COLO668 (cell line): ENCODE data around the gene NRP2.

Experiments
- DNase-seq: peaks from one replicate; lab custom pipeline; 2025; ENCODE audit not compliant: unreplicated experiment; lab: John Stamatoyannopoulos, UW

Gene NRP2

GRCh38 chr2:205752296-205752820, 70.1 kb downstream of the NRP2 start:
- DNase-seq, result no peak

- DNase-seq, result no peak
Observed at GRCh38 chr2:205752924-205753323, 70.6 kb downstream of the NRP2 start.

GRCh38 chr2:205754285-205754923, 72.1 kb downstream of the NRP2 start:
- DNase-seq, result no peak

GRCh38 chr2:205754924-205755321, 72.6 kb downstream of the NRP2 start:
- DNase-seq, result no peak

- no peak for DNase-seq
Observed at GRCh38 chr2:205755923-205756322, 73.6 kb downstream of the NRP2 start.

GRCh38 chr2:205757271-205757670, 75.0 kb downstream of the NRP2 start:
- no peak for DNase-seq

GRCh38 chr2:205758051-205758450, 75.8 kb downstream of the NRP2 start:
- DNase-seq, result no peak

- DNase-seq, result no peak
Observed at GRCh38 chr2:205758500-205758899, 76.2 kb downstream of the NRP2 start.

- no peak for DNase-seq
Observed at GRCh38 chr2:205759257-205759656, 77.0 kb downstream of the NRP2 start.

GRCh38 chr2:205759732-205760131, 77.4 kb downstream of the NRP2 start:
- no peak for DNase-seq

GRCh38 chr2:205760157-205760556, 77.9 kb downstream of the NRP2 start:
- DNase-seq, result no peak

- no peak for DNase-seq
Observed at GRCh38 chr2:205761421-205761820, 79.1 kb downstream of the NRP2 start.

- DNase-seq, result no peak
Observed at GRCh38 chr2:205762881-205763280, 80.6 kb downstream of the NRP2 start.

- peak; percentile 4 for DNase-seq
Observed at GRCh38 chr2:205763708-205764211, 81.5 kb downstream of the NRP2 start.

GRCh38 chr2:205764270-205764746, 82.0 kb downstream of the NRP2 start:
- no peak for DNase-seq

- DNase-seq, result no peak
Observed at GRCh38 chr2:205765151-205765550, 82.8 kb downstream of the NRP2 start.

- DNase-seq, result peak; percentile 62
Observed at GRCh38 chr2:205766779-205767359, 84.6 kb downstream of the NRP2 start.

GRCh38 chr2:205767617-205768016, 85.3 kb downstream of the NRP2 start:
- DNase-seq, result no peak

GRCh38 chr2:205768341-205768740, 86.0 kb downstream of the NRP2 start:
- DNase-seq, result no peak

- no peak for DNase-seq
Observed at GRCh38 chr2:205768815-205769494, 86.7 kb downstream of the NRP2 start.

- no peak for DNase-seq
Observed at GRCh38 chr2:205769495-205769850, 87.2 kb downstream of the NRP2 start.

GRCh38 chr2:205769879-205770278, 87.6 kb downstream of the NRP2 start:
- peak; percentile 48 for DNase-seq
